H1 (cell line): ENCODE measurements around the gene KLK7. TPM values are rescaled to one million over a fixed set of nuclear protein-coding genes. Genes with fewer than 3 reads are reported as not detected.

Source experiments
- CTCF ChIA-PET: fragments of 300-600 bp; sonication (Branson Sonifier 250); formaldehyde crosslinking; loops from one replicate; lab custom pipeline; 2021; ENCODE audit not compliant: partially characterized antibody; lab: Charles Lee
- POLR2A ChIA-PET: fragments of 300-600 bp; sonication (Branson Sonifier 250); formaldehyde crosslinking; loops from one replicate; lab custom pipeline; 2021; ENCODE audit warnings: inconsistent platforms; ENCODE audit not compliant: partially characterized antibody; lab: Charles Lee
- DNase-seq, 2 experiments: peaks; one replicate each; pipeline versions ENCODE4 v3.0.0 to v3.0.0-alpha.2; 2010 to 2022; ENCODE audit warnings: low spot score in 2 of 2, low read depth in 1 of 2, mixed read lengths in 1 of 2
- FAIRE-seq: peaks from 2 replicates; lab custom pipeline; 2011; peaks lifted over from hg19 to GRCh38; lab: Jason Lieb, UNC
- H2AFZ ChIP-seq: 2 replicates; pipeline ENCODE4 v1.8.1; 2012; ENCODE audit warnings: low read length, inconsistent platforms
- H2AK5ac ChIP-seq: 2 replicates; pipeline ENCODE4 v1.6.1; 2013; ENCODE audit warnings: low read depth, low read length
- H2BK120ac ChIP-seq: replicated peaks from 2 replicates; pipeline ENCODE3; 2013; ENCODE audit warnings: low read depth, low read length, inconsistent platforms
- H2BK12ac ChIP-seq: 2 replicates; pipeline ENCODE4 v1.6.1; 2013; ENCODE audit warnings: low read depth, low read length
- H2BK15ac ChIP-seq: 2 replicates; pipeline ENCODE4 v1.6.1; 2013; ENCODE audit warnings: low read length
- H2BK20ac ChIP-seq: 2 replicates; pipeline ENCODE4 v1.6.1; 2013; ENCODE audit warnings: low read length
- H2BK5ac ChIP-seq: 2 replicates; pipeline ENCODE4 v1.6.1; 2013; ENCODE audit warnings: low read depth, low read length
- H3K14ac ChIP-seq: 2 replicates; pipeline ENCODE4 v1.6.1; 2013; ENCODE audit warnings: inconsistent platforms; ENCODE audit not compliant: insufficient read length
- H3K18ac ChIP-seq: 2 replicates; pipeline ENCODE4 v1.6.1; 2013; ENCODE audit warnings: low read length; ENCODE audit errors: extremely low read depth
- H3K23ac ChIP-seq: 2 replicates; pipeline ENCODE4 v1.6.1; 2013; ENCODE audit warnings: inconsistent platforms; ENCODE audit not compliant: insufficient read length
- H3K23me2 ChIP-seq: 2 replicates; pipeline ENCODE4 v1.6.1; 2013; ENCODE audit warnings: low read depth, low read length
- H3K27ac ChIP-seq: 2 replicates; pipeline ENCODE4 v1.6.1; 2011; ENCODE audit warnings: low read depth, low read length, inconsistent platforms
- H3K27me3 ChIP-seq, 4 experiments: replicated peaks in 1 of 4; 1 replicate in 1 of 4; 2 replicates in 3 of 4; pipeline versions ENCODE4 v1.6.1 to v1.8.1; 2011 to 2013; ENCODE audit warnings: low read length in 3 of 4, mild to moderate bottlenecking in 3 of 4, inconsistent platforms in 2 of 4, mixed read lengths in 2 of 4, moderate library complexity in 1 of 4; ENCODE audit not compliant: control insufficient read depth in 3 of 4, insufficient read depth in 3 of 4; ENCODE audit errors: extremely low read depth in 1 of 4
- H3K36me3 ChIP-seq, 4 experiments: 2 replicates each; pipeline versions ENCODE4 v1.6.1 to v1.8.1; 2011 to 2013; ENCODE audit warnings: mild to moderate bottlenecking in 4 of 4, low read length in 3 of 4, moderate library complexity in 2 of 4, control low read depth in 1 of 4, inconsistent platforms in 1 of 4; ENCODE audit not compliant: insufficient read depth in 4 of 4, control insufficient read depth in 2 of 4
- H3K4ac ChIP-seq: replicated peaks from 2 replicates; pipeline ENCODE3; 2013; ENCODE audit warnings: low read length, low read depth, mixed read lengths, inconsistent platforms; ENCODE audit not compliant: insufficient read length
- H3K4me1 ChIP-seq, 4 experiments: replicated peaks in 1 of 4; 1 replicate in 1 of 4; 2 replicates in 3 of 4; pipeline versions ENCODE4 v1.6.1 to v1.8.1; 2011 to 2013; ENCODE audit warnings: low read length in 3 of 4, inconsistent platforms in 2 of 4, mixed read lengths in 1 of 4; ENCODE audit not compliant: insufficient read depth in 4 of 4, control insufficient read depth in 3 of 4
- H3K4me2 ChIP-seq, 2 experiments: 2 replicates each; pipeline versions ENCODE4 v1.6.1 to v1.8.1; 2011 to 2013; ENCODE audit warnings: low read depth in 2 of 2, low read length in 2 of 2, control low read depth in 1 of 2, inconsistent platforms in 1 of 2, mild to moderate bottlenecking in 1 of 2; ENCODE audit not compliant: insufficient read depth in 1 of 2
- H3K4me3 ChIP-seq, 4 experiments: fragments of 200-600, 300-600 bp in 1 of 4; sonication (generic), shearing (Covaris generic), sonication (Bioruptor Twin) in 1 of 4; 2 replicates each; pipeline versions ENCODE4 v1.5.1 to v1.8.1; 2011 to 2016; ENCODE audit warnings: low read length in 4 of 4, low read depth in 3 of 4, control low read depth in 2 of 4, inconsistent platforms in 2 of 4, mild to moderate bottlenecking in 2 of 4, mixed read lengths in 1 of 4, moderate library complexity in 1 of 4; ENCODE audit not compliant: insufficient read depth in 2 of 4; ENCODE audit errors: extremely low read depth in 1 of 4
- H3K56ac ChIP-seq: replicated peaks from 2 replicates; pipeline ENCODE3; 2013; ENCODE audit warnings: low read depth, mild to moderate bottlenecking, mixed read lengths, low read length, inconsistent platforms; ENCODE audit not compliant: insufficient read length
- H3K79me1 ChIP-seq: 2 replicates; pipeline ENCODE4 v1.6.1; 2013; ENCODE audit warnings: low read depth, low read length, control low read depth
- H3K79me2 ChIP-seq, 2 experiments: 2 replicates each; pipeline versions ENCODE4 v1.6.1 to v1.8.1; 2012 to 2013; ENCODE audit warnings: low read length in 2 of 2, mild to moderate bottlenecking in 2 of 2, inconsistent platforms in 1 of 2; ENCODE audit not compliant: insufficient read depth in 2 of 2, control insufficient read depth in 1 of 2
- H3K9ac ChIP-seq, 4 experiments: replicated peaks in 1 of 4; 1 replicate in 1 of 4; 2 replicates in 3 of 4; pipeline versions ENCODE4 v1.6.1 to v1.8.1; 2011 to 2013; ENCODE audit warnings: low read depth in 3 of 4, low read length in 3 of 4, control low read depth in 2 of 4, mild to moderate bottlenecking in 2 of 4, moderate library complexity in 2 of 4, inconsistent platforms in 1 of 4; ENCODE audit errors: extremely low read depth in 1 of 4
- H3K9me3 ChIP-seq, 2 experiments: 2 replicates each; pipeline versions ENCODE4 v1.6.1 to v1.8.1; 2012 to 2013; ENCODE audit warnings: mild to moderate bottlenecking in 2 of 2, moderate library complexity in 2 of 2, control low read depth in 1 of 2, inconsistent platforms in 1 of 2, low read depth in 1 of 2, low read length in 1 of 2, mixed read lengths in 1 of 2; ENCODE audit not compliant: insufficient read depth in 2 of 2
- H4K20me1 ChIP-seq, 2 experiments: replicated peaks in 1 of 2; 2 replicates each; pipeline versions ENCODE3 to v1.8.1; 2011 to 2013; ENCODE audit warnings: inconsistent platforms in 2 of 2, low read length in 2 of 2, mild to moderate bottlenecking in 1 of 2; ENCODE audit not compliant: insufficient read depth in 2 of 2, control insufficient read depth in 1 of 2
- H4K5ac ChIP-seq: 2 replicates; pipeline ENCODE4 v1.6.1; 2013; ENCODE audit warnings: low read length, low read depth, mixed read lengths, inconsistent platforms; ENCODE audit not compliant: insufficient read length
- H4K8ac ChIP-seq: 2 replicates; pipeline ENCODE4 v1.8.0; 2013; ENCODE audit warnings: mild to moderate bottlenecking, moderate library complexity, low read length, inconsistent platforms; ENCODE audit not compliant: insufficient read depth; ENCODE audit errors: extremely low read depth
- H4K91ac ChIP-seq: replicated peaks from 2 replicates; pipeline ENCODE3; 2013; ENCODE audit warnings: low read length, mixed read lengths, inconsistent platforms; ENCODE audit not compliant: insufficient read length
- CHD2 ChIP-seq: IDR thresholded peaks from 2 replicates; pipeline ENCODE4 v1.6.1; 2012; ENCODE audit warnings: low read length, improper control_type of control experiment
- EGR1 ChIP-seq: IDR thresholded peaks from 2 replicates; pipeline ENCODE4 v1.6.1; 2011; ENCODE audit warnings: low read depth, low read length, borderline replicate concordance
- KDM4A ChIP-seq: IDR thresholded peaks from one replicate; pipeline ENCODE4 v1.7.1; 2012; ENCODE audit warnings: low read depth, mild to moderate bottlenecking, moderate library complexity, low read length, inconsistent platforms; ENCODE audit not compliant: severe bottlenecking
- RXRA ChIP-seq: IDR thresholded peaks from 2 replicates; pipeline ENCODE4 v1.6.1; 2011; ENCODE audit warnings: low read depth, mild to moderate bottlenecking, low read length, moderate library complexity; ENCODE audit not compliant: insufficient read depth
- SIX5 ChIP-seq: IDR thresholded peaks from 2 replicates; pipeline ENCODE4 v1.6.1; 2011; ENCODE audit warnings: mild to moderate bottlenecking, low read depth, low read length
- TAF7 ChIP-seq: optimal IDR thresholded peaks from 2 replicates; pipeline ENCODE3; 2011; ENCODE audit warnings: low read depth, mild to moderate bottlenecking, inconsistent platforms, low read length, moderate library complexity, borderline replicate concordance
- WGBS, 2 experiments: shearing (Covaris generic) in 1 of 2; methylation state at CpG; one replicate each; pipeline versions ENCODE4 v1.1.6 to v1.1.7; 2013 to 2015; ENCODE audit warnings: low lambda C conversion rate in 2 of 2, mixed read lengths in 2 of 2, inconsistent platforms in 1 of 2, low coverage in 1 of 2, missing lambda C conversion rate in 1 of 2; ENCODE audit not compliant: insufficient replicate concordance in 2 of 2, insufficient coverage in 1 of 2, insufficient read length in 1 of 2; ENCODE audit errors: extremely low coverage in 1 of 2, missing lambda C conversion rate in 1 of 2; 5-methylcytosine and 5-hydroxymethylcytosine counted together
- long read RNA-seq, 2 experiments: library from RNA in 1 of 2; library from capped mRNA in 1 of 2; stranded (forward); transcript quantifications; one replicate each; pipeline ENCODE4 v2.0.0, GENCODE V29; 2021; ENCODE audit warnings: inconsistent platforms in 1 of 2
- polyA minus RNA-seq, 3 experiments: library from RNA; depleted of rRNA, polyadenylated mRNA; stranded (reverse); fragments of >200 nt; gene quantifications; 1 replicate in 2 of 3; 2 replicates in 1 of 3; pipeline ENCODE4 v1.2.3, GENCODE V29; 2011
- polyA plus RNA-seq, 7 experiments: library from polyadenylated mRNA; depleted of rRNA in 3 of 7; stranded (reverse) in 5 of 7; unstranded in 2 of 7; fragments of >200 nt in 5 of 7; fragments of 200-250 nt in 2 of 7; gene quantifications; 1 replicate in 5 of 7; 2 replicates in 1 of 7; 4 replicates in 1 of 7; pipeline versions ENCODE4 v1.2.1 to v1.2.3, GENCODE V29; 2011 to 2013; ENCODE audit warnings: missing spikeins in 2 of 7, mixed read lengths in 2 of 7
- total RNA-seq: library from RNA; stranded (reverse); fragmentation: NEBNext Ultra II Directional; extraction: Animal tissue kit (Norgen Biotek cat#: 25700); gene quantifications from 2 replicates; pipeline ENCODE4 v1.2.1, GENCODE V29; 2021

Gene KLK7
- total RNA-seq = 0.55 and 0.73 TPM in 2 replicates
- 1.4 and 2.1 TPM in 2 replicates for polyA plus RNA-seq (2011; rRNA removed)
- polyA plus RNA-seq (2011; cell fraction: cytosol; rRNA removed) = 1.6 TPM
- polyA plus RNA-seq (2011; cell fraction: nucleus; rRNA removed) = 3.5 TPM
- polyA plus RNA-seq (2012, experiment 1 of 2) = 1.0 to 1.7 TPM (median 1.4 TPM) in 4 replicates
- 0.35 TPM for polyA plus RNA-seq (2012, experiment 2 of 2)
- polyA plus RNA-seq (2013, experiment 1 of 2) = 0.87 TPM
- 0.90 TPM for polyA plus RNA-seq (2013, experiment 2 of 2)
- polyA minus RNA-seq (2011; rRNA and poly(A)+ RNA removed) = 0.39 and 0.57 TPM in 2 replicates
- 1.3 TPM for polyA minus RNA-seq (2011; cell fraction: cytosol; rRNA and poly(A)+ RNA removed)
- polyA minus RNA-seq (2011; cell fraction: nucleus; rRNA and poly(A)+ RNA removed) = 1.3 TPM
- long read RNA-seq, experiment 1, partial matches to known transcripts = 0 of 2 reads
- long read RNA-seq, experiment 1, other reads (novel, unspliced or antisense) = 1 of 2 reads
- long read RNA-seq, experiment 2 = 0 reads

- Histone ChIP-seq H3K4me3 (peak within 1 kb of the TSS in 2 of 4 experiments; percentile 28 to 57; a peak in 5 of 8 replicates), H2BK15ac (no peak within 1 kb of the TSS), H3K56ac (no peak within 1 kb of the TSS), H4K8ac (no peak within 1 kb of the TSS), H3K23ac (no peak within 1 kb of the TSS), H3K9ac (no peak within 1 kb of the TSS), H4K20me1 (no peaks in the 10 kb centered on the region), H3K4me1 (peaks cover 0 to 20% (median 7%) of the 10 kb centered on the region in 4 experiments; a peak in 5 of 7 replicates), H2BK20ac (no peak within 1 kb of the TSS), H2BK5ac (no peak within 1 kb of the TSS), H2AFZ (peak within 1 kb of the TSS; percentile 73; the same call in 1 of the 2 replicates), H3K36me3 (no peaks in the 10 kb centered on the region; a peak in 2 of 8 replicates), H2BK12ac (0 out of 2 replicates have a peak within 1 kb of the TSS, but pooled peaks have one; percentile 60), H3K18ac (no peak within 1 kb of the TSS; the same call in 1 of the 2 replicates), H3K4ac (peak within 1 kb of the TSS; percentile 69), H3K4me2 (peak within 1 kb of the TSS; percentile 56 to 71), H3K27ac (no peak within 1 kb of the TSS), H3K79me1 (no peaks in the 10 kb centered on the region), H3K27me3 (peaks cover 0 to 9% (median 1%) of the 10 kb centered on the region in 4 experiments; a peak in 3 of 7 replicates), H3K9me3 (no peaks in the 10 kb centered on the region), H3K23me2 (peaks cover 2% of the 10 kb centered on the region; the same call in 1 of the 2 replicates), H2AK5ac (no peak within 1 kb of the TSS), H2BK120ac (no peak within 1 kb of the TSS), H4K91ac (no peak within 1 kb of the TSS), H3K79me2 (no peaks in the 10 kb centered on the region), H4K5ac (peak within 1 kb of the TSS; percentile 31), H3K14ac (no peak within 1 kb of the TSS)
- DNase-seq = peak in 1 of 2 experiments; percentile 66
- 40% methylated on average over 22 of the region's 28 CpGs; no CpG with 5 or more reads in 1 of the 2 experiments for WGBS, 2 experiments
- TF ChIP-seq KDM4A (peak; percentile 57), TAF7 (no peak), CHD2 (no peak), SIX5 (no peak), EGR1 (peak; percentile 64; the same call in 1 of the 2 replicates), RXRA (no peak)
- POLR2A ChIA-PET = no interaction called here
- FAIRE-seq = no peak
- CTCF ChIA-PET = interaction anchor here (0.5 to 0.9 kb wide), 3 partner anchors 9 to 23 kb away, joined by 3 to 4 read pairs (median 3); no protein-coding TSS in a partner anchor
Measured at GRCh38 chr19:50983625-50984292, at the start of gene KLK7. TSS of gene KLK7 (minus strand) at chr19:50983917. CDS start at chr19:50982399, 1,518 bp downstream.
